SK-MEL-5 (cell line): Measurements from ENCODE around the gene SMIM30. TPM values are rescaled to one million over a fixed set of nuclear protein-coding genes. Genes with fewer than 3 reads are reported as not detected.

Experiments used
- DNase-seq: peaks from one replicate; pipeline ENCODE4 v3.0.0-alpha.2; 2016; ENCODE audit warnings: low read depth, low spot score
- in situ Hi-C: cut with HindIII; loops from 2 replicates; pipeline ENCODE4 v1.10.0; 2016; ENCODE audit warnings: low sequenced_read_pairs, high pct_unique_total_duplicates, low pct_unique_long_range_greater_than_20kb
- total RNA-seq: library from RNA; depleted of rRNA; stranded (reverse); fragments of >200 nt; shearing (Covaris generic); gene quantifications from 2 replicates; pipeline ENCODE4 v1.2.3, GENCODE V29; 2014; rRNA removed

SMIM30 gene
- total RNA-seq, 1 experiment from 2014 or later = 248 TPM

GRCh38 chr7:113078331-113078730, 40.0 kb downstream of the SMIM30 start:
- in situ Hi-C loops = no loop called here
- no peak for DNase-seq

GRCh38 chr7:113076703-113077102, 41.7 kb downstream of the SMIM30 start:
- in situ Hi-C loops = no loop called here
- no peak for DNase-seq

- in situ Hi-C loops = no loop called here
These were observed 46.9 kb downstream of the SMIM30 start for GRCh38 chr7:113071465-113071864.

More at GRCh38 chr7:113071465-113071864, 46.9 kb downstream of the SMIM30 start:
- DNase-seq = no peak

Other genes with a start within 250 kb of the SMIM30 start
- 5.7 and 5.9 TPM in 2 replicates for gene GPR85, start 31.7 kb downstream of the SMIM30 start, total RNA-seq